G401 (cell line): ENCODE measurements around the gene PPFIA2. TPM values are rescaled to one million over a fixed set of nuclear protein-coding genes. Genes with fewer than 3 reads are reported as not detected.

Experiments used
- DNase-seq: peaks from one replicate; pipeline ENCODE4 v3.0.0-alpha.2; 2015; ENCODE audit warnings: low spot score
- in situ Hi-C: cut with HindIII; loops from 2 replicates; pipeline ENCODE4 v1.10.0; 2016; ENCODE audit warnings: low sequenced_read_pairs, mixed read lengths
- total RNA-seq: library from RNA; depleted of rRNA; stranded (reverse); fragments of >200 nt; shearing (Covaris generic); gene quantifications from 2 replicates; pipeline ENCODE4 v1.2.3, GENCODE V29; 2014; rRNA removed

PPFIA2 gene
- not detected in 2 replicates for total RNA-seq

DNA sequence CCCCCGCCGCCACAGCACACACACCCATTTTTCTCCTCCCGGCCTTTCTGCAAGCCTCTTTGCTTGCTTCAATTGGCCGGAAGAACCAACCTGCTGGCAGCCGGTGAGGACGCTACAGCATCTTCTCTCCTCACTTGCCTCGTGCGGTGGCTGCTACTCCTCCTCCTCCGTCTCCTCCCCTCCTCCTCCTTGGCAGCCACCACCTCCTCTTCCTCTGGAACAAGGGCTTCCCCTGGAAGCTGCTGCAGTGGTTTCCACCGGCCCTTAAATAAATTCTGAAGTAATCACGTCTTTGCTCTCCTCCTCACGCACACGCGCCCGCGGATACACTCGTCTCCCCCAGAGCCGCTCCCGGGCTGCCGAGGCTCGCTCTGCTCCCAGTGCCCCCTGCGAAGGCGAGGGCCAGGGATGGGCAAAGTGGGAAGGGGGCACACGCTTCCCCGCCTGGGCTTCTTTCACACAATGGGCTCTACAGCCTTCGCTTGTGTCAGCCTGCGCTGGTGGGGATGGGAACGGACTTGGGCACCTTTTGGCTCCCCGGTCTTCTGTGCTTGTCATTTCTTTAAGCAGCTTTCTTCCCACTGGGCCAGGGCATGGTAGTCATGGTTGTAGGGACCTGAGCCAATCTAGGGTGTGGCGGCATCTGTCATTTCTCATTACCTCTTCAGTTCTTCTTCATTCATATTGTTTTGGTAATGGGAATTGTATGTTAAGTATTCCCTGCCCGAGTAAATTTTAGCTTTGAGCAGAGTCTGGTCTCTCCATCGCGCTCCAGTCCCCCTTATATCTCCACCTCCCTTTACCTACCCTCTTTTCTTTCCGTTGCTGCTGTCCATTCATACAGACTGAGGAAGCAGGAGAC is at the start of gene PPFIA2:
TSS of gene PPFIA2 (minus strand) at position 161 of the 862 bp plus-strand sequence.
- DNase-seq, result peak; percentile 85
- in situ Hi-C loops, result no loop called here

DNA sequence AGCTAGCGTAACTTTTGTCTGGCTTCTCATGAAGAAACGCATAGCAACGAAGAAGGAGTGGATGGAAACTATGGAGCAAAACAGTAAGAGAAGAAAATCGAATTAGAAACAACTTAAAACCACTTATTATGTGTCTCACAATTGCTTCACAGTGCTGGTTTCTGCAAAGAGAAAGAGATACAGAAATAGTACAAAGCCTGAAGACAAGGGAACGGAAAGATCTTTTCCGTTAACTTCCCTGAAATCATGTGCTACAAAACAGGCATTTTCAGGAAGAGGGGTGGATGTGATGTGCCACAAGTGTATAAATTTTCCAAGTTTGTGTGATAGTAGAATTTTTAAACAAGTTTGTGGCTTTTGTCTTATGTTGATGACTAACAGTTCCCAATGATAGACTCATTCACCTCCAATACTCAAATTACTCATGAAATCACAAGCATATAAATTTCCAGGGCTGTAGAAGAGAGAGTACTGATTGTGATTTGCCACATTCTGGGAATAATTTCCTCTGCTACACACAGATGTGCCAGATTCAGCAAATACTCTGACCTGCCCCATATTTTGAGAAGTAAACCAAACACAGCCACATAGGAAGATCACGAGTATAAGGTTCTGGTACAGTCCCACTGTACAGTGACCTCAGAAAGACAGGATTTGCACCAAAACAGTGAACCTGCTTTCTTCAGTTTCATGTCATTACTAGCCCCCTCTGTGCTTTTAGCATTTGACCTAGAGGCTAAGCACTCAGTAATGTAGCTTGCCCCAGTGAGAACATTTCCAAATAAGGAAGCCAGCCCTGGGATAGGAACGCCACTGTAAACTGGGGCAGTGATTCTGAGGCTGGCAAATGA is 41.4 kb upstream of the PPFIA2 start:
- DNase-seq, result no peak
- in situ Hi-C loops, result no loop called here

DNA sequence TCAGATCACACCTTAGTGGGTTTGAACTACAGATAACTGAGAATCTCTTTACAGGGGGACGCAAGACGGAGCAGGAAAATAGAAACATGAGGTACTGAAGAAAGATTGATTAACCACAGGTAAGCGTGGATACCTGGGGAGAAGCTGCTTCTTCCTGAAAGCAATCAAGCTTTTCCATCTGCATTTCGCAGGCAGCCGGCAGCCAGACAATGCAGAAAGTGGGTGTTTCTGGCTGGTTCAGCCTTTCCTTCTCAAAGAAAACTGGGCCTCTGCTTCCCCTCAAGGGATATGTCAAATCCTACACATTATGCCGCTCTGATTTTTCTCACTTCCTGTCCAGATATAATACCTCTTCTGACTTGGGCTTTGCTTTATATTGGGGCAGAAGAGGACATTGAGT is 39.1 kb upstream of the PPFIA2 start:
- in situ Hi-C loops, result no loop called here
- no peak for DNase-seq

DNA sequence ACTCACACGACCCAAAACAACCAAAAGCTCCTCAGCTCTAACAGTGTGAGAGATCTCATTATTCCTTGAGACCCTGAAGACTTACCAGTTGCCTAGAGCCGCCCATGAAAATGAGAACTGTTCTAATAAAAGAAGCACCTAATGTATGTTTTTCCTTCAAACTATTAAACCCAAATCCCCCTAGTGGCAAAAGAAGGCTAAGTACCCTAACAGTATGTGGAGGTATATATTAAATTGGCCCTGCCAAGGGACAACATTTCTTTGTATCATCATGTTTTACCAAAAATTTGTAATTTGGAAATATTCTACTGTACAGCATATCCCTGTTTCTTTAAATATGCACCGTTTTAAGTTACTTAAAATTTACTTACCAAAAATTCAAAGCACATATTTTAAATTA is 38.0 kb upstream of the PPFIA2 start:
- DNase-seq, result peak; percentile 25
- in situ Hi-C loops, result no loop called here

DNA sequence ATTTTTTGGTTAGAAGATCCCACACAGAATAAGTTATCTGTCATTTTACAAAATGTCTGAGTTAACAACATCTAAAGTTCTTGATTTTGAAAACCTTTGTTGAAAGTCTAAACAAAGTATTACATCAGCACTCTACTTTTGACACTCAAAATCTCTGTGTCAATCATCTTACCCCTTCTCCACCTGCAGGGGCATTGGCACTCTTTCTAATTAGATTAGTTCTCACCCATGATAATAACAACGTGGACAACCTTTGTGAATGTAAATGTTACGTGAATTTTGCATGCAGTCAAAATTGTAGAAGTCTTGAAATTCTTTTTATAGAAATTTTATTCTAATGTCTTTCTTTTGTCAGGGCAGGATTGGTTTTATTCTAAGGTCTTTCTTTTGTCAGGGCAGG is 33.5 kb upstream of the PPFIA2 start:
- DNase-seq, result no peak
- in situ Hi-C loops, result no loop called here

DNA sequence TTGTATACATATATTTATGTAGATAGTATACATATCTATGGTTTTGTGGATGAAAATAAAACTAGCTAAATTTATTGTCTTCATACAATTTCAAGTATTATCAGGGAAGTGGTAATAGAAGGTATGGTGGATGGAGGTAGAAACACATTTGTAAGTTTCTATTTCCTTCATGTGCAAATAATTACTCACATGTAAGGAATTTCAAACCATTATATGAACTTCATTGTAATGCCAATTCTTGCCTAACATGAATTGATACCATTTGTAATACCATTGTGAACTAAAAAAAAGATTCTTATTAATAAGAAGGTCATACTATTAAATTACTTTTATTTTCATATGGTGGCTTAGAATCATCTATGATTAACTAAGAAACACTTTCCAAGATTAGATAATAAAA is 20.1 kb upstream of the PPFIA2 start:
- in situ Hi-C loops, result no loop called here
- no peak for DNase-seq

DNA sequence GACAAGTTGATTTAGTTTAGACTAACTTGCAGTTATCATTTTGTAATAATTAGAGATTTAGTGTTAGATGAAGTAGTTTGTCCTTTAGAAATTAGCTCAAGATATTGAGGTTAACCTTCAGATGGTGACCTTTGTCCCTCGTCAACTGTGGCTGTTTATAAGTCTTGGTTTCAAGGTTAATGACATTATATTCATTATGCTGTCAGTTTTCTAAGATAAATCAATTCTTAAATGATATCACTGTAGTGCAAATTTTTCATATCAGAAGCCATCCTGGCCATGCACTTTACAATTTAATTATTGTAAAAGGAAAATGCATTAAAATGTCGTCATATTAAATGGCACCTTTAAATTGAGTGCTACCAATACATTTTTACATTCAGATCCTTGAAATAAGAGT is 19.6 kb upstream of the PPFIA2 start:
- no peak for DNase-seq
- in situ Hi-C loops, result no loop called here

DNA sequence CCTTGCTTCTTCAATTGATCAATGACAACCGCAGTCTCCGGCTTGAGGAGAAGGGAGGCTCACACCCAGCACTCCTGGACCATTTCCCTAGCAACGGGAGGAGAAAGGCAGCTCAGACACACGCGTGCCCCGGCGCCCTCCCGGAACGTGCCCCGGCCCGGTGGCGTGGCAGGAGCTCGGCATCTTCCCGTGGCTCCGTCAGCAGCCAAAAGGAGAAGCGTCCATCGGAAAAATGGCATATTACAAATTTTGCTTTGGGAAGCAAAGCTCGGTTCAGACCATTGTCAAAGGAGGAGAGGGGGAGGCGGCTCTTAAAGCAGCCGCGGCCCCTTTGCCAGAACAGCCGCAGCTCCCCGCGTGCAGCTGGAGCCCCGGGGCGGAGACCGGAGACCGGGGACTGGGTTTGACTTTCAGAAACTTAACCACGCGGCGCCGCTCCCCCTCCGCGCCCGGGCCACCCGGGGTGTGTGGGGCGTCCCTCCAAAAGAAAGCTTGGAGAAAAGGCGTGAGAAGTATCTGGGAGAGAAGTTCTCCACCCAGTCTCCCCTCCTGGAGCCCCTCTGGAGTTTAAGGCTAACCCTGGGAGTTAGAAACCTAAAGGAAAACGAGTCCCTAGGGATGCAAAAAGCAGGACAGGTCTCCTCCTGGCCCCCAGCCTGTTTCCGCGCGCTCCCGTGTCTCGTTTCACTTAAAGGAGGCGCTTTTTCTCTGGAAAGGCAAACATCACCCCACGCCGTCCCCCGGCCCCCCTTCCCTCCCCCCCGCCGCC is 545 bp downstream of the PPFIA2 start:
- peak; percentile 81 for DNase-seq

DNA sequence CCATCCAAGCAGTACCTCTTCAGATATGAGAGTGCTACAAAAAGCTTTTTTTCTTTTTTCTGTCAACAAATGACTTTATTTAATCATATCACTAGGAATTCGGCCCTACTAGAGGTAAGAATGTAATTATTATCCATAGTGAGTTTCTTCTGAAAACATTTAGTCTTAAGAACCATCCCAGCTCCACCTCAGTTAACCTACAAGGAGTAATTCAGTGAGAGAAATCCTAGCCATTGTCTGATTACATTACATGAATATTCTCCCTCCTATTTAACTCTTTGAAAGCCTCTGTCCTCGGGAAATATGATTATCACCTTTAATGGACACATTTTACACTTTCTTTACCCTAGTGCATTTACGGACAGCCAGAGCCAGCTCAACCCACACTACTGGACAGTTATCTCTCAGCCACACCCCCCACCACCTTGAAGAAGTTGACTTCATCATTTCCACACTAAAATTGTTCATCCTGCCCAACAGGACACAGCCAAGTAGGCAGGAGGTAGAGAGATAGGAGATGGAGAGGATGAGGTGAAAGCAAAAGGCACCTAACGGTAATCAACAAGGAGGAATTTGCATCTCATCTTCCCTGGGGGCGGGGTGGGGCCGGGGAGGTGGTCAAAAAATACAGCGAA is 1.3 kb downstream of the PPFIA2 start:
- DNase-seq, result peak; percentile 67
- in situ Hi-C loops, result no loop called here

More for the DNA sequence above, 545 bp downstream of the PPFIA2 start:
- in situ Hi-C loops, result no loop called here

DNA sequence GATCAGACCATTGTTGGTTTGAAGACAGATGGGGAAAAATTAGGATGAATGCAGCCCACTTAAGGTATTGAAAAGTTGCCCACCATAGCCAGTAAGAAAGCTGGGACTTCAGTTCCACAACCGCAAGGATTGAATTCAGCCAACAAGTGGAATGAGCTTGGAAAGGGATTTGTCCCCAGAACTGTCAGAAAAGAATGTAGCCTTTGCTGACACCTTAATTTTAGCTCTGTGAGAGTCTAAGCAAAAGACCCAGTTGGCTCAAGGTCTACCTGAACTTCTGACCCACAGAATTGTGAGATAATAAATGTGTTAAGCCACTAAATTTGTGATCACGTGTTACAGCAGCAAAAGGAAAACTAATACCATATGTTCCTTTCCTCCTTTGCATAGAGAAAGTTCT is 29.4 kb downstream of the PPFIA2 start:
- DNase-seq, result no peak
- in situ Hi-C loops, result no loop called here

DNA sequence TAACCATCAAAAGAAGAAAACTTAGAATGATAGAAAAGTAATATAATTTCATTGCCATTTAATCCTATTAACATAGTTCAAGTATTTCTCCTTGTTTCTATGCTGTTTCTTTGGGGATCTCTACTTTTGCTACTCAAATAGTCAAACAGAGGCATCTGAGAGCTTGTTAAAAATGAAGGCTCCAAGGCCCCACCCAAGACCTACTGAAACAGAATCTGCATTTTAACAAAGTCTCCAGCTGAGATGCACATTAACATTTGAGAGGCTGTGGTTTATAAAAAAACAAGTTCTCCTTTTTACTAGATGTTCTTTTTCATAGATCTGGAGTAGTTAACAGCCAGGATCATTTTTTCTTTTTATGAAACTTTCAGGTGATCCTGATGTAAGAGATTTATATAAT is 31.8 kb downstream of the PPFIA2 start:
- no peak for DNase-seq
- in situ Hi-C loops, result no loop called here

DNA sequence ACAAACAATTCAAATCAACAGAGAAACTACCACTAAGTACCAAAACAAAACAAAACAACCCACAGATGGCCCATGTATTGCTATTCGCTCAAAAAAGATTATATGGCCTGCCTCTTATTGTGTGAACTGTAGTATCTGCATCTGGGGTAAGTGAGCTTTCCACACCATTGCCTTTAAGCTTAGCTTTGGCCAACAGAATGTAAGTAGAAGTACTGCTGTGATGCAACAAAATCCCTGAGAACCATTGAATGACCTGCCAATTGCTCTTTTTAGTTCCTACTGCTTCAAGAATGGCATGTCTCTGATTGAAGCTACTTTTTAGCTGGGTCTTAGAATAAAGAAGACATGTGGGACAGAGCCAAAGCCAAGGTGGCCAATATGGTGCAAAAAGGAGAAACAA is 32.5 kb downstream of the PPFIA2 start:
- in situ Hi-C loops, result no loop called here

DNA sequence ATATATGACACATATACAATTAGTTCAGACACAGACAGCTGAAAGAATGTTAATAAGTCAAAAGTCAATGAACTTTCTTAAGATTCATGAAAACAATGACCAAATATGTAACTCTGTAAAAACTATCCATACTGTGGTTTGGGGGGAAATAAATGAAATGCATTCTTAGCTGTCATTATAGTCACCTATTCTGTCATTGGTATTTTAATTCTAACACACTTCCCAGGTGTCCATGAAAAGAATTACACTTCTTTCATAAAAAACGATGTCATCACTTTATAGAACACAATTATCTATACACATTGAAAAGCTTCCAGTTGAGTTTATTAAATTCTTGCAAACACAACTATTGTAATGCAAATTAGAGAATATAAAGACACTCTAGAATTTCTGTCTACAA is 35.8 kb downstream of the PPFIA2 start:
- in situ Hi-C loops, result no loop called here

More for the DNA sequence above, 32.5 kb downstream of the PPFIA2 start:
- no peak for DNase-seq

DNA sequence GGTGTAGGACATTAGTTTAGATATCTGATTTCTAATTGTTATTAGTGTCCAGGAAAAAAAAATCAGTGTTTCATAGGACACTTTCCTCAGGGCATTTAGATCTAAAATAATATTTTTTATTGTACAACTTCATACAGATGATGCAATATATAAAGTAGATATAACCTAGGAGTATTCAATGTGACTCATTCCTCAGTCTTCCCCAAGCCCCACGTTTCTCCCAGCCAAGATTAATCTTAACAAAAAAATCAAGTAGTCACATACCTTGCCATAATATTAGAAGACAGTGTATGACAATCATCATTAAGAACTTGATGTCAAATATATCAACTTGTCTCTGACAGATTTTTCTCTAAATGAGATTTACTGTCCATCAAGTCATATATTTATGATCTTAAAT is 37.1 kb downstream of the PPFIA2 start:
- no peak for DNase-seq
- in situ Hi-C loops, result no loop called here

More for the DNA sequence above, 35.8 kb downstream of the PPFIA2 start:
- no peak for DNase-seq

DNA sequence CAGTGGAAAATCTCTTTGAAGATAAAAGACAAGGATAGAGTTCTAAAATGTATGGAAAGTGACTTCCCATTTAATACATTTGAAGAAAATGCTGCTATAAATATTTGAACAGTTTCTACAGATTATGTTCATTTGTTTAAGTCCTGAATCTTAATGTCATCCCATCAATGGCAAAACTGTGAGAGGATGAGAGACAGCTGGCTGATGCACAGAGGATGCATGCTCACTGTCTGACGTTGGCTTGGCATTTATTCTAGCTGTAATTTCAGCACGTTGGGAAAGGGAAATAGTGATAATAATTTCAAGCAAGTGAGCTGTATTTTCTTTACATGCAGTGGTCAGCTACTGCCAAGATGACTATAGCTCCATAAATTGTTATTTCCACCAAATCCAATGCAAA is 40.5 kb downstream of the PPFIA2 start:
- in situ Hi-C loops, result no loop called here
- DNase-seq, result peak; percentile 24

DNA sequence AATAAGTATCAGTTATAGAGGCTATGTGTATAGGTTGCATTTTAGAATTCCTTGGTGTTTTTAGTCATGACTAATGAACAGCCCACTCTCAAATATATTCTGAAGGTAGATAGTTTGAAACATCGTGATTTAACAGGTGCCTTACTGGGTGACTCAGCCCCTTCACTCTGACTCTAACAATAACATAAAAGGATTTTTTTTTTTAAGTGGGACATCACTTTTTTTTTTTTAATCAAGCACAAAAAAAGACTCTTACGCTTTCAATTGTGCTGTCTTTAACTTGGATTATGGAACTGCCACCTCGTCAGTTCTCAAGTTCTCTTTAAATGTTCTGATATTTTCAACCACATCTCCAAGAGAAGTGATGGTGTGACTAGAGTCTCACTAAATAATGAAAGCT is 46.6 kb downstream of the PPFIA2 start:
- in situ Hi-C loops, result no loop called here
- DNase-seq, result no peak

DNA sequence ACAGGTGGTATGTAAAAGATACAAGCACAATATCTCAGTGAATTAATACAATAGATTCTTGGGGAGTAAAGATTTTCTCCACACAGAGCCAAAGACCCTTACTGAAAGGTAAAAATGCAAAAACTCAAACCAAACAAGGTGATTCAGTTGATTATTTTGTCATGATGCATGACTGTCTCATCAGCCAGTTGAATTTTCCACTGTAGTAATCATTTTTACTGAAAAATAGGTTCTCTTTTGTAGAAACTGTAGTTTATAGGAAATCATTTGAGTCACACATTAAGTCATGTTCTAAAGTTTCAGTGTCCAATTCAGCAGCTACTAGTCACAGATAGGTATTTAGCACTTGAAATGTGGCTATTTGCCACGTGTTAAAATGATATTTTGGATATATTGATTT is 53.6 kb downstream of the PPFIA2 start:
- in situ Hi-C loops, result no loop called here
- DNase-seq, result no peak

DNA sequence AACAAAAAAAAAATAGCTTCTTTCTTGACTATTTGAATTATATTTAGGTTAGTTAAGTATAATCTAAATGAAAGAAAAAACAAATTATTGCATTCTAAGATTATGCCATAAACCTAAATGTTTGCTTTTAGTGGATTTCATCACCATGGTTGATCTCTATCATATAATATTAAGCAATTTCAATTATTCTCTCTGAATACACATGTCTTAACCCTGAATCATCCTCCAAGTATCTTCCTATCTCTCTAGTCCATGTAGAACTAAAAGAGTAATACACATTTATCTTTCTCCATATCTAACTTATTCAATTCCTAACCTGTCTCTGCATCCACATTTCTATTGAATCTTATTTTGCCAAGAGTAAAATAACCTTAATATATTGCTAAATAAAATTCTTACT is 59.6 kb downstream of the PPFIA2 start:
- no peak for DNase-seq
- in situ Hi-C loops, result no loop called here

DNA sequence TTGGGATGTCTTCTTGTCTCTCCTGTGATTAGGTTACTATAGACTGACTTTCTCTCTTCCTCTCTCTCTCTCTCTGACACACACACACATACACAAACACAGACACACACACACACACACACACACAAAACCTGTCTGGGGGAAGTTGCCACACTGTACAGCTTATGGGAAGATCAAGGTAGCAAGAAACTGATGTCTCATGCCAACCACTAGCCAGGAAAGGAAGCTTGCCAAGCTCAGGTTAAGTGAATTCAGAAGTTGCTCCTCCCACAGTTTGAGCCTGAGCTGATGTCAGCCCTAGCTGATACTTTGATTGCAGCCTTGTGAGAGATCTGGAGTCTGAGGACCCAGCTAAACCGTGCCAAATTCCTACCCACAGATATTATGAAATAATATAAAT is 67.1 kb downstream of the PPFIA2 start:
- no peak for DNase-seq
- in situ Hi-C loops, result no loop called here
